Upper lobe of right lung (tissue), 1 donor: ENCODE results near the gene DNAJB4. TPM values are rescaled to one million over a fixed set of nuclear protein-coding genes. Genes with fewer than 3 reads are reported as not detected.

Experiments used
- ATAC-seq: fragments of 200-7000 bp; cut with Tn5 transposase; one replicate; pipeline ENCODE4 v1.9.1; 2020; ENCODE audit warnings: mild to moderate bottlenecking, moderate library complexity
- DNase-seq: peaks from one replicate; pipeline ENCODE4 v3.0.0-alpha.2; 2020
- H3K27ac ChIP-seq: fragments of 200-600 bp; one replicate; pipeline ENCODE4 v1.8.0; 2022
- H3K27me3 ChIP-seq: fragments of 200-600 bp; one replicate; pipeline ENCODE4 v1.8.0; 2022; ENCODE audit warnings: mild to moderate bottlenecking
- H3K36me3 ChIP-seq: fragments of 200-600 bp; one replicate; pipeline ENCODE4 v1.8.0; 2022
- H3K4me1 ChIP-seq: fragments of 200-600 bp; one replicate; pipeline ENCODE4 v1.8.0; 2022
- H3K4me3 ChIP-seq: fragments of 200-600 bp; one replicate; pipeline ENCODE4 v1.8.0; 2022; ENCODE audit warnings: mild to moderate bottlenecking
- H3K9me3 ChIP-seq: fragments of 200-600 bp; one replicate; pipeline ENCODE4 v1.8.0; 2022
- CTCF ChIP-seq: fragments of 200-600 bp; IDR thresholded peaks from one replicate; pipeline ENCODE4 v1.8.0; 2022; ENCODE audit warnings: antibody characterized with exemption
- intact Hi-C: fragments of 100-400 bp; cut with DNase I; formaldehyde crosslinking; loops from one replicate; pipeline ENCODE4 v1.11.0; 2022
- total RNA-seq: library from RNA; stranded (reverse); fragmentation: NEBNext Ultra II Directional; extraction: Animal tissue kit (Norgen Biotek cat#: 25700); gene quantifications from one replicate; pipeline ENCODE4 v1.2.1, GENCODE V29; 2021
- donor health status: DM: no; HTN: yes; CAD: no; lungs with severe emphysema.

Gene DNAJB4
- total RNA-seq, 1 donor from 2014 or later = 35.8 TPM

GRCh38 chr1:78005448-78005722 is 646 bp downstream of the DNAJB4 start:
- Histone ChIP-seq H3K27ac (peak overlapping the region; percentile 83), H3K9me3 (no peaks in the 10 kb centered on the region), H3K27me3 (no peaks in the 10 kb centered on the region), H3K4me3 (peak overlapping the region; percentile 69), H3K36me3 (no peaks in the 10 kb centered on the region), H3K4me1 (peaks cover 11% of the 10 kb centered on the region)
- ATAC-seq (no peak), DNase-seq (no peak)
- intact Hi-C loops = no loop called here
- no peak for TF ChIP-seq CTCF

- Histone ChIP-seq H3K4me3 (peak overlapping the region; percentile 69), H3K4me1 (peaks cover 11% of the 10 kb centered on the region), H3K27me3 (no peaks in the 10 kb centered on the region), H3K27ac (peak overlapping the region; percentile 83), H3K36me3 (no peaks in the 10 kb centered on the region), H3K9me3 (no peaks in the 10 kb centered on the region)
- intact Hi-C loops = no loop called here
- ATAC-seq (no peak), DNase-seq (no peak)
- TF ChIP-seq CTCF = no peak
Measured at GRCh38 chr1:78005755-78006154, 1.0 kb downstream of the DNAJB4 start.

- Histone ChIP-seq H3K4me1 (peaks cover 14% of the 10 kb centered on the region), H3K36me3 (no peaks in the 10 kb centered on the region), H3K4me3 (peak overlapping the region; percentile 69), H3K9me3 (no peaks in the 10 kb centered on the region), H3K27me3 (no peaks in the 10 kb centered on the region), H3K27ac (peak overlapping the region; percentile 83)
- DNase-seq = no peak
- intact Hi-C loops = no loop called here
- no peak for ATAC-seq
- TF ChIP-seq CTCF = no peak
Measured at GRCh38 chr1:78006521-78006920, 1.8 kb downstream of the DNAJB4 start.

- Histone ChIP-seq H3K27me3 (no peaks in the 10 kb centered on the region), H3K4me3 (peak overlapping the region; percentile 69), H3K27ac (no peak overlapping the region), H3K4me1 (peaks cover 14% of the 10 kb centered on the region), H3K36me3 (no peaks in the 10 kb centered on the region), H3K9me3 (no peaks in the 10 kb centered on the region)
- ATAC-seq = no peak
- no peak for TF ChIP-seq CTCF
- no peak for DNase-seq
- intact Hi-C loops = no loop called here
Measured at GRCh38 chr1:78007677-78008341, 3.1 kb downstream of the DNAJB4 start.

GRCh38 chr1:78009276-78009675 is 4.5 kb downstream of the DNAJB4 start:
- Histone ChIP-seq H3K27me3 (no peaks in the 10 kb centered on the region), H3K27ac (no peak overlapping the region), H3K4me3 (peak overlapping the region; percentile 69), H3K36me3 (peaks cover 6% of the 10 kb centered on the region), H3K4me1 (peaks cover 14% of the 10 kb centered on the region), H3K9me3 (no peaks in the 10 kb centered on the region)
- TF ChIP-seq CTCF = no peak
- ATAC-seq = no peak
- no peak for DNase-seq
- intact Hi-C loops = no loop called here

- ATAC-seq (no peak), DNase-seq (no peak)
- Histone ChIP-seq H3K4me3 (peak overlapping the region; percentile 69), H3K9me3 (no peaks in the 10 kb centered on the region), H3K27ac (no peak overlapping the region), H3K27me3 (no peaks in the 10 kb centered on the region), H3K36me3 (peaks cover 12% of the 10 kb centered on the region), H3K4me1 (peaks cover 14% of the 10 kb centered on the region)
- intact Hi-C loops = no loop called here
- no peak for TF ChIP-seq CTCF
Measured at GRCh38 chr1:78009836-78010235, 5.1 kb downstream of the DNAJB4 start.
